Raji (cell line): ENCODE data around the gene DHX40.

ENCODE experiments used
- POLR2A ChIP-seq: IDR thresholded peaks from 2 replicates; pipeline ENCODE4 v1.6.1; 2011; ENCODE audit warnings: low read depth, low read length, control low read depth; ENCODE audit not compliant: insufficient read depth

Gene DHX40

GRCh38 chr17:59617156-59617732 is 51.8 kb downstream of the DHX40 start:
- TF ChIP-seq POLR2A, result no peak

- no peak for TF ChIP-seq POLR2A
Observed at GRCh38 chr17:59619035-59619297, 53.6 kb downstream of the DHX40 start.

- TF ChIP-seq POLR2A, result peak; percentile 94
Observed at GRCh38 chr17:59619298-59620063, 54.1 kb downstream of the DHX40 start, which contains the start of gene CLTC. TSS of gene CLTC (plus strand) at chr17:59619895. CDS start at chr17:59620132, 237 bp downstream.

- TF ChIP-seq POLR2A, result no peak
Observed at GRCh38 chr17:59620064-59620359, 54.6 kb downstream of the DHX40 start.

GRCh38 chr17:59620518-59621259 is 55.3 kb downstream of the DHX40 start:
- TF ChIP-seq POLR2A, result no peak

- no peak for TF ChIP-seq POLR2A
Observed at GRCh38 chr17:59621771-59622170, 56.4 kb downstream of the DHX40 start.

- no peak for TF ChIP-seq POLR2A
Observed at GRCh38 chr17:59623151-59623550, 57.7 kb downstream of the DHX40 start.

- no peak for TF ChIP-seq POLR2A
Observed at GRCh38 chr17:59626756-59627155, 61.3 kb downstream of the DHX40 start.

- no peak for TF ChIP-seq POLR2A
Observed at GRCh38 chr17:59627274-59627673, 61.9 kb downstream of the DHX40 start.

- TF ChIP-seq POLR2A, result no peak
Observed at GRCh38 chr17:59627770-59628171, 62.4 kb downstream of the DHX40 start.

GRCh38 chr17:59629174-59629573 is 63.8 kb downstream of the DHX40 start:
- TF ChIP-seq POLR2A, result no peak

- TF ChIP-seq POLR2A, result no peak
Observed at GRCh38 chr17:59631276-59631675, 65.9 kb downstream of the DHX40 start.

GRCh38 chr17:59632398-59632797 is 67.0 kb downstream of the DHX40 start:
- no peak for TF ChIP-seq POLR2A

GRCh38 chr17:59633658-59634359 is 68.4 kb downstream of the DHX40 start:
- no peak for TF ChIP-seq POLR2A

GRCh38 chr17:59634632-59635541 is 69.5 kb downstream of the DHX40 start:
- TF ChIP-seq POLR2A, result no peak

GRCh38 chr17:59637611-59638310 is 72.4 kb downstream of the DHX40 start:
- no peak for TF ChIP-seq POLR2A
